A673 (cell line): ENCODE results near the gene GTF2E1.

Experiments
- CTCF ChIP-seq: fragments of 300-800, 200-600 bp; sonication (generic); conservative IDR thresholded peaks from 2 replicates; pipeline ENCODE4 v1.5.1; 2017; ENCODE audit warnings: low read depth, mild to moderate bottlenecking, antibody characterized with exemption, low read length, moderate library complexity, mixed read lengths
- EZH2 ChIP-seq: fragments of 200-600 bp; sonication (generic); IDR thresholded peaks from 2 replicates; pipeline ENCODE4 v1.6.1; 2017; ENCODE audit warnings: borderline replicate concordance, low read depth, mild to moderate bottlenecking, mixed read lengths, antibody characterized with exemption, low read length; ENCODE audit not compliant: poor library complexity, severe bottlenecking

- TF ChIP-seq CTCF (no peak), EZH2 (no peak)
Observed at GRCh38 chr3:120823156-120823555, 80.6 kb downstream of the GTF2E1 start.
